Measurements from ENCODE around the gene ERG. TPM values are rescaled to one million over a fixed set of nuclear protein-coding genes. Genes with fewer than 3 reads are reported as not detected.

The ERG gene
- total and polyA plus RNA-seq, 2 of the 13 experiments (the other 11 are each of a cell fraction or from before 2014, with no cell fraction given), result not detected

GRCh38 chr21:38377165-38378088 lies 120.8 kb downstream of the ERG start:
- Histone ChIP-seq H3K4me1 (ENCODE audit: insufficient read depth, low read length) (no peaks in the 10 kb centered on the region), H3K9me3 (ENCODE audit: low read length) (no peaks in the 10 kb centered on the region), H3K4me2 (ENCODE audit: low read depth, low read length) (no peak overlapping the region), H4K20me1 (ENCODE audit: insufficient read depth, low read length) (no peaks in the 10 kb centered on the region), H3K9ac (ENCODE audit: insufficient read depth, low read depth, low read length) (no peak overlapping the region), H3K36me3 (replicated peaks in 1 of 2; ENCODE audit: control insufficient read depth in 1 of 2, insufficient read depth in 2 of 2, low read length in 2 of 2) (no peaks in the 10 kb centered on the region), H3K79me2 (ENCODE audit: insufficient read depth, low read length) (no peaks in the 10 kb centered on the region), H2AFZ (ENCODE audit: low read length) (no peak overlapping the region), H3K4me3 (replicated peaks in 1 of 3; ENCODE audit: insufficient read depth in 1 of 3, low read depth in 2 of 3, low read length in 3 of 3) (no peak overlapping the region), H3K27ac (ENCODE audit: extremely low read length, insufficient read depth, low read length) (no peak overlapping the region), H3K27me3 (ENCODE audit: control insufficient read depth in 1 of 2, insufficient read depth in 2 of 2, low read length in 2 of 2) (peaks cover 0 to 13% of the 10 kb centered on the region in 2 experiments; a peak in 3 of 5 replicates)
- in situ Hi-C loops (cut with HindIII; ENCODE audit: extremely low pct_ligation_motif_present, low pct_unique_long_range_greater_than_20kb) (no loop called here), intact Hi-C loops (cut with micrococcal nuclease; ENCODE audit: unreplicated experiment) (no loop called here)
- FAIRE-seq (no peak), ATAC-seq (no peak), DNase-seq (ENCODE audit: low spot score) (no peak)
- CTCF ChIA-PET (ENCODE audit: low intra/inter-chr PET ratio, low total read pairs), result no interaction called here
- 9% methylated on average over 5 of the region's 5 CpGs for WGBS (ENCODE audit: low lambda C conversion rate)
- BruUV-seq (replicated peaks), result no TSS peak
- POLR2A ChIA-PET, result no interaction called here
- TF ChIP-seq DMAP1 (CRISPR knock-in tag; IDR thresholded peaks at IDR 0.05) (no peak), ZNF556 (CRISPR knock-in tag; IDR thresholded peaks at IDR 0.05; ENCODE audit: borderline replicate concordance) (no peak), ZNF3 (CRISPR knock-in tag; IDR thresholded peaks at IDR 0.05) (no peak), NR0B2 (CRISPR knock-in tag; IDR thresholded peaks at IDR 0.05) (no peak), BATF2 (CRISPR knock-in tag; IDR thresholded peaks at IDR 0.05) (no peak)

- H3K4me3 ChIP-seq (replicated peaks in 1 of 3; ENCODE audit: insufficient read depth in 1 of 3, low read depth in 2 of 3, low read length in 3 of 3), result no peak overlapping the region
- FAIRE-seq, result no peak
- intact Hi-C loops (cut with micrococcal nuclease; ENCODE audit: unreplicated experiment), result no loop called here
Observed at GRCh38 chr21:38376693-38377092, 121.6 kb downstream of the ERG start.

More at GRCh38 chr21:38376693-38377092, 121.6 kb downstream of the ERG start:
- ATAC-seq, result no peak
- POLR2A ChIA-PET, result no interaction called here
- Histone ChIP-seq H3K4me2 (ENCODE audit: low read depth, low read length) (no peak overlapping the region), H3K4me1 (ENCODE audit: insufficient read depth, low read length) (no peaks in the 10 kb centered on the region), H3K27me3 (ENCODE audit: control insufficient read depth in 1 of 2, insufficient read depth in 2 of 2, low read length in 2 of 2) (peaks cover 0 to 13% of the 10 kb centered on the region in 2 experiments; a peak in 3 of 5 replicates), H3K36me3 (replicated peaks in 1 of 2; ENCODE audit: control insufficient read depth in 1 of 2, insufficient read depth in 2 of 2, low read length in 2 of 2) (no peaks in the 10 kb centered on the region), H3K79me2 (ENCODE audit: insufficient read depth, low read length) (no peaks in the 10 kb centered on the region), H4K20me1 (ENCODE audit: insufficient read depth, low read length) (no peaks in the 10 kb centered on the region), H3K9ac (ENCODE audit: insufficient read depth, low read depth, low read length) (no peak overlapping the region), H3K27ac (ENCODE audit: extremely low read length, insufficient read depth, low read length) (no peak overlapping the region), H2AFZ (ENCODE audit: low read length) (no peak overlapping the region), H3K9me3 (ENCODE audit: low read length) (no peaks in the 10 kb centered on the region)
- whole genome bisulfite sequencing (ENCODE audit: low lambda C conversion rate), result 27% methylated on average over 9 of the region's 12 CpGs
- no peak for DNase-seq (ENCODE audit: low spot score)
- no peak for TF ChIP-seq ZNF20 (CRISPR knock-in tag; IDR thresholded peaks at IDR 0.05)
- TF ChIP-seq SMAD9 (CRISPR knock-in tag; IDR thresholded peaks at IDR 0.05), result no peak
- BruUV-seq (replicated peaks), result no TSS peak
- CTCF ChIA-PET (ENCODE audit: low intra/inter-chr PET ratio, low total read pairs), result no interaction called here
- in situ Hi-C loops (cut with HindIII; ENCODE audit: extremely low pct_ligation_motif_present, low pct_unique_long_range_greater_than_20kb), result no loop called here

Measured in HepG2 (cell line).